KOPT-K1 (cell line): ENCODE measurements around the gene MAEA.
"Not testable (repeated sequence)": the region's sequence is repeated elsewhere in the genome, so short reads cannot be mapped to it uniquely, and the experiment has no call there.

Experiments
- H3K27ac ChIP-seq: fragments of 200-600 bp; sonication (generic); 2 replicates; pipeline ENCODE4 v1.5.1; 2016; ENCODE audit warnings: antibody characterized with exemption, mild to moderate bottlenecking, low read depth, low read length; ENCODE audit not compliant: poor library complexity, severe bottlenecking
- H3K36me3 ChIP-seq: fragments of 200-600 bp; sonication (generic); 2 replicates; pipeline ENCODE4 v1.5.1; 2017; ENCODE audit warnings: antibody characterized with exemption, mild to moderate bottlenecking, low read length, moderate library complexity; ENCODE audit not compliant: insufficient read depth
- H3K9me3 ChIP-seq: fragments of 200-600 bp; sonication (generic); 2 replicates; pipeline ENCODE4 v1.5.1; 2017; ENCODE audit warnings: antibody characterized with exemption, low read length, mild to moderate bottlenecking; ENCODE audit not compliant: insufficient read depth, poor library complexity, severe bottlenecking

The MAEA gene

DNA sequence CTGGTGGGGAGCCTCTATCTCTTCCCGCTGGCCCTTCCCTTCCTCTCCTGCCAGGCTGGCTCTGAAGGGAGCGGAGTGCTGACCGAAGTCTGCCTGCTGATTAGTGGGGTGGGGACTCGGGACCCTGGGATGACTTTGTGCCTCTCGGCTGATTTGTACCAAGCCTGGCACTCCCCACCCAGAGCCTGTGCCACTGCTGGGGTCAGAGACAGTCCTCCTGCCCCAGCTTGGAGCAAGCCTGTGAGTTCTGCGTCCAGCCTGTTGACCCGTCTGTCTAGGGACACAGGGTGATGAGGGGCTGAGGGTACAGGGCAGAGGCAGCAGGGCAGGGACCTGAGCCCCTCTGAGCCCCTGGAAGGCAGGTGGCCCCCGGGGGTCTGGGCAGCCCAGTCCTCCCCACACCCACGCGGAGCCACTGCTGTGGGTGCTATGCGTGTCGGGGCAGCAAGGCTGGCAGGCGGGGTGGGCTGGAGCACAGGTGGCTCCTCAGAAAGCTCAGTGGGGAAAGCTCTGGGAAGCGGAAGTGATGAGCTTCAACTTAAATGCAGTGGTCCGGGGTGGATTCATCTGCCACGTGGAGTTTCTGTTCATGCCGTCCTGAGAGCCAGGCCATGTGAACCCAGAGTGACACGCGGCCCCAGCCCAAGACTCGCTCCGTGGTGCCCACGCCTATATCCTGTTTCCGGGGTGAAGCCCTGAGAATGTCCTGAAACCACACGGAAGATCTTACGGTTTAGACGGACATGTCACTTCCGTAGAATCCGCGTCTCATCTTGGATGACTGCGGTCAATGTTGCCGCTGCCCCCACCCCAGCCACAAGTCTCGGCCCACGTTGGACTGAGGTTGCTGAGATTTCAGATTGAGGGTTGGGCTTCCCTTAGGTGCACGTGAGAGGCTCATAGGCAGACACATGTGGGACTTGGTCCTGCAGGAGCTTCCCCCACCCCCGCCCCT, 36.3 kb downstream of the MAEA start:
- Histone ChIP-seq H3K9me3 (no peaks in the 10 kb centered on the region), H3K27ac (no peak overlapping the region), H3K36me3 (peaks cover 88% of the 10 kb centered on the region)

DNA sequence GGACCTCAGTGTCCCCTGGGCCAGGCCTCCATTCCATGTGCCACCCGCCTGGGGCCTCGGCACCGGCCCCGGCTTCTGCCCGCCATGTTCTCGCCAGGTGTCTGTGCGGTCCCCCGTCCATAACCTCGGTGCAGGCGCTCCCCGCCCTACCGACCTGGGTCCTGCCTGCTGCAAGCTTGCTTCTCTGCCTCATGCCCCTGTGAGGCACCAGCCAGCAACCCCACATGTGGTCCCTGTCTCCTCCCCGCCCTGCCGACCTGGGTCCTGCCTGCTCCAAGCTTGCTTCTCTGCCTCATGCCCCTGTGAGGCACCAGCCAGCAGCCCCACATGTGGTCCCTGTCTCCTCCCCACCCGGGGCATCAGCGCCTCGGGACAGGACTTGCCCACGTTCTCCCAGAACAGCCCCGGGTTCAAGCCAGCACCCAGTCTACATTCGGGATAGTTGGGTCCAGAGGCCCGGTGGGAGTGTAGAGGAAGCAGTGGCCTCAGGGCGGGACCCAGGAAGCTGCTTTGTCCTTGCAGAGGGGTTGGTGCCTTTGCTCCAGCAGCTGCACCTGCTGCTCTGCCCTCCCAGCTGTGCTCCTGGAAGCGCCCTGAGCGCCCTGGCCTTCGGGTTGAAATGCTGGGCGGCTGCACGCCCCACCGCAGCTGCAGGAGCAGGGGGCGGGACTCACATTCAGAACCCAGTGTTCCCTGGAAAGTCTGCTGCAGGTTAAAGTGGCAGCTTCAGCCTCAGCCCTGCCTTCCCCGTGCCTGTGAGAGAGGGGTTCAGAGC, 37.2 kb downstream of the MAEA start:
- Histone ChIP-seq H3K27ac (no peak overlapping the region), H3K9me3 (no peaks in the 10 kb centered on the region), H3K36me3 (peaks cover 91% of the 10 kb centered on the region)

DNA sequence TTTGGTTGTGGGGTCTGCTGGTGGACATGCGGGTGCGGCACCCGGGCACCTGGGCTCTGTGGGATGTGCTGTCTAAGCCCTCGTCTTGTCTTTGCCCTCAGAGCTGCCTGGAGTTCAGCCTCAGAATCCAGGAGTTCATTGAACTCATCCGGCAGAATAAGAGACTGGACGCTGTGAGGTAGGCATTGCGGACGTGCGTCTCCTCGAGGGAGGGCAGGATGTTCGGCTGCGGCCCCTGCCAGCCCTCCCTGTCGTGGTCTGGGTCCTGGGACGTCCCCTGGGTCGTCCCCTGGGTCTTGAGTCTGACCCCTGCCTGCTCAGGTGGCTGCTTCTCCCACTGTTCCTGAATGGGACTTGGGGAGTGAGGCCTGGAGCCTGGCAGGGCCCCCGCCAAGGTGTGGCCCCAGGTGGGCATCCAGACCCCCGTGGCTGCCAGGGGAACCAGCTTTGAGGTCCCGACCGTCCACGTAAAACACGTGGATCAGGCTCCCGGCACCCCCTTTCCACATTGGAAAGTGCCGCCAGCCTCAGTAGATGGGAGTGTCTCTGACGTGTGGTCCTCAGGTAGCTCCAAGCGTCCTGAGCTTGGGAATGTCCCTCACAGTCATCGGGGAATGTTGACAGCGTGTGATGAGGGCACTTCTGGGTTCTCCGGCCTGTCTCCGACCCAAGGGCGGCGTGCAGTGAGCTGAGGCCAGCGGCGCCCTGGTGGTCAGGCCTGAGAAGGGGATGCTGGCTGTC, 38.0 kb downstream of the MAEA start:
- Histone ChIP-seq H3K36me3 (peaks cover 91% of the 10 kb centered on the region), H3K27ac (no peak overlapping the region), H3K9me3 (no peaks in the 10 kb centered on the region)

DNA sequence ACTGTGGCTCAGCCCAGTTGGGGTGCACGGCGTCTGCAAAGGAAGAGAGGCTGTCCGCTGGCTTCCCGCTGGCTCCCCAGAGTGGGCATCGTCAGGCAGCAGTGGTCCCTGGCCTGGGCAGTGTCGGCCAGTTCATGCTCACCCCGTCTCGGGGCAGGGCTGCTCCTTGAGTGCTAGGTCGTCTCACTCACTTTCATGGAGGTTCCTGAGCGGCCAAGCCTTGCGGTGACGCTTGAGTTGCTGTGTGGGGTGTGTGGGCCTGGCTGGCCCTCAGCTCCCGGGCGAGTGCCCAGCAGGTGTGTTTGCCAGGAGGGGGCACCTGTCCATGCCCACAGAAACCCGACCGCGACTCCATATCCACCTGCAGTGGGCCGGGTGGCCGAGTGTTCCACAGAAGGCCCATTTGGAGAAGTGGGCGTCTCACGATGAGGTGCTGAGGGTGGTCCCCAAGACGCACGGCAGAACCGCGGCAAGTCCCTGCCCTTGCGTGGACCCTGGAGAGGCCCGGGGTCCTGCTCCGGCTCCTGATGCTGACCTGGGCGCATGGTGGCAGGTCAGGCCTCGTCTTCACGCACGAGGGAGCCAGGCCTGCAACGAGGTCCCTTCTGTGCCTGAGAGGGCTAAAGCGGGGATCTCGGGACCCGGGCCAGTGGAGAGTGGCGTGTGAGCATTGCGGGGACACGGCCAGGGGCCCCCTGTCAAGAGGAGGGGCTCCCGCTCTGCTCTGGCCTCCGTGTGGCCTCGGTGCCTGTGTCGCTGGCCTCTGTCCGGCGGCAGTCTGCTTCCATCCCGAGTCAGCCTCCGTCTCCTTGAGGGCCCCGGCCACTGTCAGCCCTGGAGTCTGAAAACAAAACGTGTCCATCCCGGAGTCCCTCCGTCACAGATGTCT, 38.8 kb downstream of the MAEA start:
- Histone ChIP-seq H3K9me3 (no peaks in the 10 kb centered on the region), H3K27ac (no peak overlapping the region), H3K36me3 (peaks cover 91% of the 10 kb centered on the region)

DNA sequence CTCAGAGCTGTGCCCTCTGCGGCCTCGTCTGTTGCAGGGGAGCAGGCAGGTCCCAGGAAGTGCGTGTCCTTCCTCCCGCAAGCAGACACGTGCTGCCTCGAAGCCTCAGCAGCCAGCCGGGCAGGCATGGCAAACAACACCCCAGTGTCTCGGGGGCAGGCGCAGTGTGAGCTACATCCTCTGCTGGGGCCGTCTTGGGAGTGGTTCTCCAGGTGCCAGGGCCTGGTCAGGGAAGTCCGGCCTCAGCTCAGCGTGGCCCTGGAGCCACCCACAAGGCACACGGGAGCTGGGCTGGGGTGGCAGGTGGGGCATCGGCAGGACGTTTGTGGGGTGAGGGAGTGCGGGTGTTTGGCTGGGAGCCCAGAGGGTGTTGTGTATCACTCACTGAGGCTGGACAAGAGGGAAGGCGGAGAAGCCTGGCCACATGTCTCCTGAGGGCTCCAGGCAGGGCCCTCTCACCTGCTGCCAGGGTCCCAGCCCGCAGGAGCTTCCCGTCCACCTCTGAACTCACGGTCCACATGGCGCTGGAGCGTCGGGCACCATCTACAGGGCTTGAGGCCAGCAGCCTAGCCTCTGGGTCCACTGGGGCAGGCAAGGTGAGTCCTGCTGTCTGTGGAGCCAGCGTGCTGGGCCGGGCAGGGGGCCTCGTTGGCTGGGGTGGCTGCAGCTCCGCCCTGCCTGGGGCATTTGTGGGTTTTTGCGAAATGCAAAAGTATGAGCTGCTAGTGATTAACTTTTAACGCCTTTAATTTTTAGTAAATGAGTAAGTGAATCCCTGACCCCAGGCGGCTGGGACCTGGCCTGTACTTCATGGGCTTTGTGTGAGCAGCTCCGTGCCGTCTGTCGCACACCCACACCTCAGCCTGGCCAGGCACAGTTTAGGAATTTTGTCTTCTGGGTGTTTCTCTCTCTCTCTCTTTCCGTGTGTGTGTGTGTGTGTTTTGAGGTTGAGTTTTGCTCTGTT, 40.0 kb downstream of the MAEA start:
- Histone ChIP-seq H3K36me3 (peaks cover 86% of the 10 kb centered on the region), H3K9me3 (no peaks in the 10 kb centered on the region), H3K27ac (no peak overlapping the region)

DNA sequence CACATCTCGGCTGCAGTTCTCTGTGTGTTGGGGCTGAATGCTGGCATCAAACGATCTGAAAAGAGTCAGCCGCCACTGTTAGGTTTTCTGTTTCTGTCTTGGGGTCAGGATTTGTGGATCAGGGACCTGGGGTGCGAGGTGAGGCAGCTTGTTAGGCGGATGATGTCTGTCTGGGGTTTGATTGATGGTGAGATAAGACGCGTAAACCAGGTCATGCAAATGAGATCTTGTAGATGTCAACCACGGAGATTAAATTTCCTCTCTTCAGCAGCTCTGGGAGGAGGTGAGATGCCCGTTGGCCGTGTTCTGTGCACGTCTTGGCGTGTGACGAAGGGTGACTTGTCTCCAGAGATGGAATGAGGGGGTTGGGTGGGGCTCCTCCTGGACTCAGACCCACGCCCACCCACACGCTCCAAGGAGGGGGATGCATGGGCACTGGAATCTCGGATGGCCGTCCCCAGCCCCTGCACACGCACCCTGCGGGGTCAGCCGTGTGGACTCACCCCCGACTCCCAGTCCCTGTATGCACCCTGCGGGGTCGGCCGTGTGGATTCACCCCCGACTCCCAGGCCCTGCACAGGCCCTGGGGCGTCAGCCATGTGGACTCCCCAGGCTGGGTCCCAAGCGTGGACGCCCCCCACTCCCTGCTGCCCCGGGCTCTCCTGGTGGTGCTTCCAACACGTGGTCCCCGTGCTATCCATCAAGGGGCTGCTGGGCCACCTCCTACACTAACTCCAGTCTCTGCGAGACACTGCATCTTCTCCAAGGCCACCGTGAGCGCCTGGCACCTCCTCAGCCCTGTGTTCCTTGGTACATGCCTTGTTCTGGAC, 41.3 kb downstream of the MAEA start:
- Histone ChIP-seq H3K9me3 (no peaks in the 10 kb centered on the region), H3K27ac (no peak overlapping the region), H3K36me3 (peaks cover 81% of the 10 kb centered on the region)

DNA sequence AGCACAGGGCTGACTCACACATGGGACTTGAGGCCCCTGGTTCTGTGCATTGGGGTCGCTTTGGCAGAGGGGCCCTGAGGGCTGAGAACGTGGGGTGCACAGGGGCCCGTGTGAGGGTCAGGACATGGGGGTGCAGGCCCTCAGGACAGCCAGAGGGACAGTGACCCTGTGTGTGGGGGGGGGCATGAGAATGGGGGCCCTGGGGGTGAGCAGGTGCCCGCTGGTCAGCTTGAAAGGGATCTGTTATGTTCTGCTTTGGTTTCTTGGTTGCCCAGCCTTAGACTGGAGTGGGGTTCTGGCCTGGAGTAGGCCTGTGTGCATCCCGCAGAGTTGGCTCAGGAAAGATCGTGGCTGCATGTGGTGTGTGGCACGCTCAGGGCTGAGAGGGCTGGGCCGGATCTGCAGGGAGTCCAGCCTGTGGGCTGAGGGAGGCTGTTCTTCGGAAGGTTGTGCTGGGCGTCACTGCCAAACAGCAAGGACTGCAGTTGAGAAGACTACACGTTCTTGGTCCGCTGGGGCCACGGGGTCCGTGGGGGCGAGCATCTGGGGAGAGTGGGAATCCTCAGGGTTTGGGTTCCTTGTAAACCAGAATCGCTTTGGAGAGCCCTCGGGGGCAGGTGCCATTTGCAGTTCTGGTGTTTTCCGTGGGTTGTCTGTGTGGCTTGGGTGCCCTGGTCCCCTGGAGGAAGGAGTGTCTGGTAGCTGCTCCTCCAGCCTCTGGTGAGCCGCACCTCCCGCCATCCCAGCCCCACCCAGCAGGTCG, 42.1 kb downstream of the MAEA start:
- Histone ChIP-seq H3K9me3 (no peaks in the 10 kb centered on the region), H3K27ac (no peak overlapping the region), H3K36me3 (peaks cover 81% of the 10 kb centered on the region)

DNA sequence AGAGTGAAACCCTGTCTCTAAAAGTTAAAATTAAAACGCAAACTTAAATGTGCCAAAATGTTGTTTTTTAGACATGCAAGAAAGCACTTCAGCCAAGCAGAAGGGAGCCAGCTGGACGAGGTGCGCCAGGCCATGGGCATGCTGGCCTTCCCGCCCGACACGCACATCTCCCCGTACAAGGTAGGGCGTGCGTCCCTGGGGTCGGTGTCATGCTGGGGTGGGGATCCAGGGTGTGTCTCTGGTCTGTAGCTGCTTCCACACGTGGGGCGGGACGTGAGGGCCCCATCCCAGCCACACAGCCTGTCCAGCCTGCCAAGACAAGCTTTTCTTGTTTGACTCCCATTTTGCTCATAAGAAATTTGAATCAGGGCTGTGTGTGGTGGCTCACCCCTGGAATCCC, 43.0 kb downstream of the MAEA start:
- Histone ChIP-seq H3K27ac (no peak overlapping the region), H3K36me3 (peaks cover 81% of the 10 kb centered on the region), H3K9me3 (no peaks in the 10 kb centered on the region)

DNA sequence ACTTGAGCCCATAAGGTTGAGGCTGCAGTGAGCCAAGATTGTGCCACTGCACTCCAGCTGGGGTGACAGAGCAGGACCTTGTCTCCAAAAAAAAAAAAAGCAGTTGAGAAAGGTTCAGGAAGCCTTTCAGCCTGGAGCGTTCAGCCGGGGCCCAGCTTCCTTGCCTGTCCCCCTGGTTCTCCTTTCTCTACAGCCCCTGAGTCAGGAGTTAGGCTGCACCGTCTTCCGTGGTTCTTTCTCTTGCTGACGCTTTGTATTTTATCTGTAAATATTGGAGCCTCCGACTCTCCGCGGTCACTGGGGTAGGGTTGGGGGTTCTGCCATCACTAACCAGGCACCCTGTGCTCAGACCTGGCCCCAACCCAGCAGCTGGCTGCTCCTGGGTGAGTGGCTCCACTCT, 43.6 kb downstream of the MAEA start:
- Histone ChIP-seq H3K9me3 (no peaks in the 10 kb centered on the region), H3K27ac (no peak overlapping the region), H3K36me3 (peaks cover 81% of the 10 kb centered on the region)

DNA sequence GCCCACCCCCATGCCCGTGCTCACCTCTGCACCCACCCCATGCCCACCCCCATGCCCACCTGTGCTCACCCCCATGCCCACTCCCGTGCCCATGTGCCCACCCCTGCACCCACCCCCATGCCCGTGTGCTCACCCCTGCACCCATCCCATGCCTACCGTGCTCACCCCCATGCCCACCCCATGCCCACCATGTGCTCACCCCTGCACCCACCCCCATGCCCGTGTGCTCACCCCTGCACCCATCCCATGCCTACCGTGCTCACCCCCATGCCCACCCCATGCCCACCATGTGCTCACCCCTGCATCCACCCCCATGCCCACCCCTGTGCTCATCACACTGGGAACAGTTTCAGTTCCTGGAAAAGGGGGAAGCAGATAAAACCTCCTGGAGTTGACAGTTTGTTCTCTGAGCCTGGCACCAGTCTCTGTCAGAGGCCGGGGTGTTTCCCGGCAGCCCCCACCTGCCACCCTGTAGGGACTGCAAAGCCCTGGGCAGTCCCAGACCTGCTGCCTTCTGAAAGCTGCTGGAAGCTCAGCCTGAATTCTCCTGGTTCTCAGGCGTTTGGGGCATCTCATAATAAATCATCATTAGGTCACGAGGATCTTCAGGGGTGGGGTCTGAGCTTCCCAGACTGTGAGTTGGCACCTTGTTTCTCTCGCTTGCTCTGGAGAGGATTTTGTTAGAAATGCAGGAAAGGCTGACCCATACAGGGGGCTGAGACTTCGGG, 44.3 kb downstream of the MAEA start:
- peaks cover 81% of the 10 kb centered on the region for H3K36me3 ChIP-seq
- not testable (repeated sequence) for H3K27ac ChIP-seq

DNA sequence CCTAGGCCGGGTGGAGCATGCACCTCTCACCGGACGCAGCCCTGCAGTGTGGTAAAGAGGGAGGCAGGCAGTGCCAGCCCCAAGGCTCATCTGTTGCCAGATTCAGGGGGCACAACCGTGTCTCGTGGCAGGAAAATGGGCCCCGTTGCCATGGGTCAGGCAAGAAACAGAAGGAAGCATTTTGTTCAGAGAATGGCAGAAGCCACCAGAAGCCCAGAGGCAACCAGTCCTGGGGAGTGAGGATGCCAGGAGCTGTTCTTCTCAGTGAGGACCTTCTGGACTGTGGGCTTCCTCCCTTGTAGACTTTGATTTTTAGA, 44.8 kb downstream of the MAEA start:
- H3K9me3 ChIP-seq = no peaks in the 10 kb centered on the region
- peaks cover 81% of the 10 kb centered on the region for H3K36me3 ChIP-seq
- no peak overlapping the region for H3K27ac ChIP-seq

More for the DNA sequence above, 44.3 kb downstream of the MAEA start:
- not testable (repeated sequence) for H3K9me3 ChIP-seq
